22Rv1 (cell line): ENCODE results near the gene SPANXD.
"Not testable (repeated sequence)": the region's sequence is repeated elsewhere in the genome, so short reads cannot be mapped to it uniquely, and the experiment has no call there.

Experiments used
- H3K27ac ChIP-seq: fragments of 450-650 bp; 2 replicates; pipeline ENCODE4 v1.5.1; 2017
- ZFX ChIP-seq: fragments of 450-650 bp; IDR thresholded peaks from 2 replicates; pipeline ENCODE4 v1.6.1; 2017; ENCODE audit warnings: antibody characterized with exemption, borderline replicate concordance
- TF ChIP-seq, protein P1 (sequence below): fragments of 450-650 bp; IDR thresholded peaks from 2 replicates; pipeline ENCODE4 v1.5.1; 2017; ENCODE audit warnings: mild to moderate bottlenecking

The SPANXD gene, protein sequence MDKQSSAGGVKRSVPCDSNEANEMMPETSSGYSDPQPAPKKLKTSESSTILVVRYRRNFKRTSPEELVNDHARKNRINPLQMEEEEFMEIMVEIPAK

DNA sequence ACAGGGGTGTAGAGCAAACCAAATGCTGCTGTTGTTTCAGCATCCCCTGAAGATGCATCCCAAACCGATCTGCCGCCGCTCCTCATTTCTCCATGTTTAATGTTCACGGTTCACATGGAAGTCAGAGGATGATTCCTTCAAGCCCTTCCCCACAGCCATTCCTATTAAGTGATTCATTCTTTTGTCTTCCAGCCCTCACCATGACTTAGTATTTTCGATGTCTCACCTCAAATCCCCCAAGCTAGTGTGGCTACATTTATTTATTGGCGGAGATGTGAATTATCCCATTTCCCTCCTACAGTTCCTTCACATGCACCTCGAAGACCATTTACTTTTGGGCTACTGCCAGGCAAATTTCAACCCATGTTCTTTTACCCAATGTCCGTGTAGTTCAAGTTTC is at the start of gene SPANXD:
Gene SPANXD, minus strand, starts transcription at position 101 of the 400 bp plus-strand sequence. CDS start 334 bp downstream, outside the sequence.
- not testable (repeated sequence) for H3K27ac ChIP-seq

GRCh38 chrX:141742666-141743065 is 44.1 kb upstream of the SPANXD start:
- TF ChIP-seq, protein P1, sequence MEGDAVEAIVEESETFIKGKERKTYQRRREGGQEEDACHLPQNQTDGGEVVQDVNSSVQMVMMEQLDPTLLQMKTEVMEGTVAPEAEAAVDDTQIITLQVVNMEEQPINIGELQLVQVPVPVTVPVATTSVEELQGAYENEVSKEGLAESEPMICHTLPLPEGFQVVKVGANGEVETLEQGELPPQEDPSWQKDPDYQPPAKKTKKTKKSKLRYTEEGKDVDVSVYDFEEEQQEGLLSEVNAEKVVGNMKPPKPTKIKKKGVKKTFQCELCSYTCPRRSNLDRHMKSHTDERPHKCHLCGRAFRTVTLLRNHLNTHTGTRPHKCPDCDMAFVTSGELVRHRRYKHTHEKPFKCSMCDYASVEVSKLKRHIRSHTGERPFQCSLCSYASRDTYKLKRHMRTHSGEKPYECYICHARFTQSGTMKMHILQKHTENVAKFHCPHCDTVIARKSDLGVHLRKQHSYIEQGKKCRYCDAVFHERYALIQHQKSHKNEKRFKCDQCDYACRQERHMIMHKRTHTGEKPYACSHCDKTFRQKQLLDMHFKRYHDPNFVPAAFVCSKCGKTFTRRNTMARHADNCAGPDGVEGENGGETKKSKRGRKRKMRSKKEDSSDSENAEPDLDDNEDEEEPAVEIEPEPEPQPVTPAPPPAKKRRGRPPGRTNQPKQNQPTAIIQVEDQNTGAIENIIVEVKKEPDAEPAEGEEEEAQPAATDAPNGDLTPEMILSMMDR = no peak
- no peak overlapping the region for H3K27ac ChIP-seq

DNA sequence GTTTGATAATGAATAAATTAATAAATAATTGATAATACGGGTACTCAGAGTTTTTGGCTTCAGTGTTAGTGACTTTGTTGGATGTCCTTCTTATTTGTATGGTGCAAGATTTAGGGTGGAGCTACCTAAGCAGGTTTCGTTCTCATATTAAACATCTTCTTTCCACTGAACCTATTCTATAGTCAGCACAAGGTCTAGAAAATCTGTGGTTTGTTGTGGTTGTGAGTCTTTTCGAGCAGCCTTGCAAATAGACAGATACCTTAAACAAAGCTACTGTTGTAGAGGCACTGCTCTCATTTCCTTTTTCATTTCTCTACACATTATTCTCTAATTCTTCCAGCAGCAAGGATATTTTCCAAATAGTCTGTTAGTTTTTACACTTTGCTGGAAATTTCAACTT is 38.1 kb upstream of the SPANXD start:
- H3K27ac ChIP-seq = no peak overlapping the region
- TF ChIP-seq ZFX = no peak
- TF ChIP-seq, protein P1 = no peak

- no peak for TF ChIP-seq ZFX
- TF ChIP-seq, protein P1 = no peak
- no peak overlapping the region for H3K27ac ChIP-seq
Observed at GRCh38 chrX:141733371-141733770, 34.8 kb upstream of the SPANXD start.

DNA sequence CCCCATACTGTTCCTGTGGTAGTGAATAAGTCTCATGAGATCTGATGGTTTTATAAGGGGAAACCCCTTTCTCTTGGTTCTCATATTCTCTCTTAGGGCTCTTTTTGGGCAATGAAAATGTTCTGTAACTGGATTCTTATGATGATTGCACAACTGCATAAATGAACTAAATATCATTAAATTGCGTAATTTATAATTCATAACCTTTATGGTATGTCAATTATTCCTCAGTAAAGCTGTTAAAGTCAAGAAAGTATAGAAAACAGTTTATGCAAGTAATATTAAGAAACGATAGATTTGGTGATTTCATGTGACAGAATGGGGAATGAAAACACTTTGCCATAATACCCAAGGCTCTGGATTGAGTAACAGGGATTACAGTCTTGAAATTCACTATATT is 33.5 kb upstream of the SPANXD start:
- H3K27ac ChIP-seq = no peak overlapping the region
- TF ChIP-seq, protein P1 = no peak
- TF ChIP-seq ZFX = no peak

- H3K27ac ChIP-seq = no peak overlapping the region
- TF ChIP-seq ZFX = no peak
- TF ChIP-seq, protein P1 = no peak
Observed at GRCh38 chrX:141724186-141724585, 25.6 kb upstream of the SPANXD start.

DNA sequence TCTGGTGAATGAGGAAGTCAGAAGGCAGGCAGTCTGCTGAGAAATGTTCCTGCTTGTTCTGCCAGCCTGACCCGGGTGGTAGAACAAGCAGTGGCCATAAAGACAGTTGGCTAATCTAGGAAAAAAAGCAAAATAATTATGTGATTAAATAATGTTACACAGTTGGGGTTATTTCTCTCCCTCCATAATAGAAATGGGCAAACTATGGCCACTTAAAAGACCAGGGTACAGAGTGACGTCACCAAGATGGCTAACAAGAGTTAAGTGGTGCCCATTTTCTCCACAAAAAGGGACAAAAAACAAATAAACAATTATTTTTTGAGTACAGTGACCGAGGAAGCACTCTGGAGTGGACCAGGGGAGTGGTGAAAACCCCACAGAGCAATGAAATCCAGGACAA is 16.1 kb upstream of the SPANXD start:
- TF ChIP-seq, protein P1 = no peak
- no peak for TF ChIP-seq ZFX
- H3K27ac ChIP-seq = no peak overlapping the region

DNA sequence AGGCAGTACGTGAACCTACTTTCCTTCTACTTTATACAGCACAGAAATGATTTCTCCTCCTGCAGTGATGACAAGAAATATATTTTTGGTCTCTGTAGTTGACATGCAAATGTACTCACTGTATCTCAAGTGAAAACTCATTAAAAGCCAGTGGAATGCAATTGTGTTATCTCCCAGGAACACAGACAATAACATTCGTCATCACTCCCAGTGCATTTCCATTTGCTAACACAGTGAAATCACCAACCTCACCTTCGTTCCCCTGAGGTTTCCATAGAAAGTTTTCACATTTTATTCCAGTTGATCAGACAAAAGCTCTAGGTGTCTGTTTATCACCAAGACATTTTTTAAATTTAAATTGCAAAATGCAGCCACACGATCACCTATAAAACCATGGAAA is 2.5 kb upstream of the SPANXD start:
- TF ChIP-seq, protein P1 = no peak
- TF ChIP-seq ZFX = no peak
- H3K27ac ChIP-seq = no peak overlapping the region
